ENCODE results near the gene MYORG.

Gene MYORG

GRCh38 chr9:34378376-34379060 is 1.8 kb upstream of the MYORG start:
- Histone ChIP-seq H3K9me3 (ENCODE audit: control insufficient read depth in 1 of 2, low read length in 2 of 2) (no peaks in the 10 kb centered on the region), H3K36me3 (ENCODE audit: control insufficient read depth in 1 of 2, insufficient read depth in 2 of 2, low read length in 2 of 2) (no peaks in the 10 kb centered on the region), H3K27ac (ENCODE audit: low read depth, low read length) (no peak overlapping the region), H3K9ac (ENCODE audit: low read depth in 1 of 2, low read length in 2 of 2) (peak overlapping the region in 1 of 2 donors; percentile 66), H3K4me3 (ENCODE audit: low read depth in 1 of 2, low read length in 2 of 2) (no peak overlapping the region), H3K4me1 (ENCODE audit: control insufficient read depth in 1 of 2, insufficient read depth in 2 of 2, low read length in 2 of 2) (peaks cover 43 to 57% of the 10 kb centered on the region in 2 donors), H3K27me3 (ENCODE audit: control insufficient read depth in 1 of 2, insufficient read depth in 2 of 2, low read length in 2 of 2) (no peaks in the 10 kb centered on the region)

GRCh38 chr9:34377404-34377746 is 677 bp upstream of the MYORG start:
- Histone ChIP-seq H3K9ac (ENCODE audit: low read depth in 1 of 2, low read length in 2 of 2) (peak overlapping the region; percentile 62 to 69), H3K27ac (ENCODE audit: low read depth, low read length) (peak overlapping the region; percentile 48), H3K9me3 (ENCODE audit: control insufficient read depth in 1 of 2, low read length in 2 of 2) (no peaks in the 10 kb centered on the region), H3K36me3 (ENCODE audit: control insufficient read depth in 1 of 2, insufficient read depth in 2 of 2, low read length in 2 of 2) (peaks cover 0 to 2% of the 10 kb centered on the region in 2 donors), H3K4me1 (ENCODE audit: control insufficient read depth in 1 of 2, insufficient read depth in 2 of 2, low read length in 2 of 2) (peaks cover 43 to 53% of the 10 kb centered on the region in 2 donors), H3K4me3 (ENCODE audit: low read depth in 1 of 2, low read length in 2 of 2) (peak overlapping the region; percentile 81 to 83), H3K27me3 (ENCODE audit: control insufficient read depth in 1 of 2, insufficient read depth in 2 of 2, low read length in 2 of 2) (no peaks in the 10 kb centered on the region)

- H3K36me3 ChIP-seq (ENCODE audit: control insufficient read depth in 1 of 2, insufficient read depth in 2 of 2, low read length in 2 of 2): peaks cover 7 to 15% of the 10 kb centered on the region in 2 donors
- H3K27ac ChIP-seq (ENCODE audit: low read depth, low read length): peak overlapping the region; percentile 86
- H3K27me3 ChIP-seq (ENCODE audit: control insufficient read depth in 1 of 2, insufficient read depth in 2 of 2, low read length in 2 of 2): no peaks in the 10 kb centered on the region
- peak overlapping the region; percentile 96 for H3K9ac ChIP-seq (ENCODE audit: low read depth in 1 of 2, low read length in 2 of 2)
- H3K4me1 ChIP-seq (ENCODE audit: control insufficient read depth in 1 of 2, insufficient read depth in 2 of 2, low read length in 2 of 2): peaks cover 39 to 48% of the 10 kb centered on the region in 2 donors
- H3K9me3 ChIP-seq (ENCODE audit: control insufficient read depth in 1 of 2, low read length in 2 of 2): no peaks in the 10 kb centered on the region
- peak overlapping the region; percentile 81 to 83 for H3K4me3 ChIP-seq (ENCODE audit: low read depth in 1 of 2, low read length in 2 of 2)
Observed at GRCh38 chr9:34375901-34376595, 650 bp downstream of the MYORG start.

- H3K36me3 ChIP-seq (ENCODE audit: control insufficient read depth in 1 of 2, insufficient read depth in 2 of 2, low read length in 2 of 2): peaks cover 16 to 25% of the 10 kb centered on the region in 2 donors
- peaks cover 31 to 40% of the 10 kb centered on the region in 2 donors for H3K4me1 ChIP-seq (ENCODE audit: control insufficient read depth in 1 of 2, insufficient read depth in 2 of 2, low read length in 2 of 2)
- H3K9ac ChIP-seq (ENCODE audit: low read depth in 1 of 2, low read length in 2 of 2): peak overlapping the region; percentile 96
- no peaks in the 10 kb centered on the region for H3K9me3 ChIP-seq (ENCODE audit: control insufficient read depth in 1 of 2, low read length in 2 of 2)
- no peaks in the 10 kb centered on the region for H3K27me3 ChIP-seq (ENCODE audit: control insufficient read depth in 1 of 2, insufficient read depth in 2 of 2, low read length in 2 of 2)
- H3K4me3 ChIP-seq (ENCODE audit: low read depth in 1 of 2, low read length in 2 of 2): peak overlapping the region; percentile 81 to 83
- peak overlapping the region; percentile 86 for H3K27ac ChIP-seq (ENCODE audit: low read depth, low read length)
Observed at GRCh38 chr9:34374905-34375552, 1.7 kb downstream of the MYORG start.

- peak overlapping the region; percentile 35 for H3K27ac ChIP-seq (ENCODE audit: low read depth, low read length)
- H3K9ac ChIP-seq (ENCODE audit: low read depth in 1 of 2, low read length in 2 of 2): peak overlapping the region; percentile 41 to 54
- H3K36me3 ChIP-seq (ENCODE audit: control insufficient read depth in 1 of 2, insufficient read depth in 2 of 2, low read length in 2 of 2): peaks cover 23 to 31% of the 10 kb centered on the region in 2 donors
- H3K4me1 ChIP-seq (ENCODE audit: control insufficient read depth in 1 of 2, insufficient read depth in 2 of 2, low read length in 2 of 2): peaks cover 25 to 34% of the 10 kb centered on the region in 2 donors
- no peaks in the 10 kb centered on the region for H3K9me3 ChIP-seq (ENCODE audit: control insufficient read depth in 1 of 2, low read length in 2 of 2)
- H3K4me3 ChIP-seq (ENCODE audit: low read depth in 1 of 2, low read length in 2 of 2): peak overlapping the region; percentile 43 to 81
- H3K27me3 ChIP-seq (ENCODE audit: control insufficient read depth in 1 of 2, insufficient read depth in 2 of 2, low read length in 2 of 2): no peaks in the 10 kb centered on the region
Observed at GRCh38 chr9:34374339-34374738, 2.4 kb downstream of the MYORG start.

- Histone ChIP-seq H3K4me1 (ENCODE audit: control insufficient read depth in 1 of 2, insufficient read depth in 2 of 2, low read length in 2 of 2) (peaks cover 19 to 29% of the 10 kb centered on the region in 2 donors), H3K27me3 (ENCODE audit: control insufficient read depth in 1 of 2, insufficient read depth in 2 of 2, low read length in 2 of 2) (no peaks in the 10 kb centered on the region), H3K9me3 (ENCODE audit: control insufficient read depth in 1 of 2, low read length in 2 of 2) (no peaks in the 10 kb centered on the region), H3K27ac (ENCODE audit: low read depth, low read length) (no peak overlapping the region), H3K9ac (ENCODE audit: low read depth in 1 of 2, low read length in 2 of 2) (peak overlapping the region in 1 of 2 donors; percentile 54), H3K4me3 (ENCODE audit: low read depth in 1 of 2, low read length in 2 of 2) (peak overlapping the region in 1 of 2 donors; percentile 43), H3K36me3 (ENCODE audit: control insufficient read depth in 1 of 2, insufficient read depth in 2 of 2, low read length in 2 of 2) (peaks cover 23 to 31% of the 10 kb centered on the region in 2 donors)
Observed at GRCh38 chr9:34373749-34374148, 2.9 kb downstream of the MYORG start.

GRCh38 chr9:34372467-34373011 is 4.2 kb downstream of the MYORG start:
- Histone ChIP-seq H3K4me3 (ENCODE audit: low read depth in 1 of 2, low read length in 2 of 2) (no peak overlapping the region), H3K9ac (ENCODE audit: low read depth in 1 of 2, low read length in 2 of 2) (no peak overlapping the region), H3K27me3 (ENCODE audit: control insufficient read depth in 1 of 2, insufficient read depth in 2 of 2, low read length in 2 of 2) (no peaks in the 10 kb centered on the region), H3K9me3 (ENCODE audit: control insufficient read depth in 1 of 2, low read length in 2 of 2) (no peaks in the 10 kb centered on the region), H3K4me1 (ENCODE audit: control insufficient read depth in 1 of 2, insufficient read depth in 2 of 2, low read length in 2 of 2) (peaks cover 15 to 26% of the 10 kb centered on the region in 2 donors), H3K27ac (ENCODE audit: low read depth, low read length) (no peak overlapping the region), H3K36me3 (ENCODE audit: control insufficient read depth in 1 of 2, insufficient read depth in 2 of 2, low read length in 2 of 2) (peaks cover 26 to 38% of the 10 kb centered on the region in 2 donors)

- Histone ChIP-seq H3K36me3 (ENCODE audit: control insufficient read depth in 1 of 2, insufficient read depth in 2 of 2, low read length in 2 of 2) (peaks cover 26 to 40% of the 10 kb centered on the region in 2 donors), H3K27ac (ENCODE audit: low read depth, low read length) (no peak overlapping the region), H3K9me3 (ENCODE audit: control insufficient read depth in 1 of 2, low read length in 2 of 2) (no peaks in the 10 kb centered on the region), H3K4me1 (ENCODE audit: control insufficient read depth in 1 of 2, insufficient read depth in 2 of 2, low read length in 2 of 2) (peaks cover 15 to 22% of the 10 kb centered on the region in 2 donors), H3K9ac (ENCODE audit: low read depth in 1 of 2, low read length in 2 of 2) (no peak overlapping the region), H3K27me3 (ENCODE audit: control insufficient read depth in 1 of 2, insufficient read depth in 2 of 2, low read length in 2 of 2) (no peaks in the 10 kb centered on the region), H3K4me3 (ENCODE audit: low read depth in 1 of 2, low read length in 2 of 2) (no peak overlapping the region)
Observed at GRCh38 chr9:34371886-34372466, 4.7 kb downstream of the MYORG start.

GRCh38 chr9:34370970-34371880 is 5.5 kb downstream of the MYORG start:
- H3K9ac ChIP-seq (ENCODE audit: low read depth in 1 of 2, low read length in 2 of 2): no peak overlapping the region

More at GRCh38 chr9:34370970-34371880, 5.5 kb downstream of the MYORG start:
- Histone ChIP-seq H3K9me3 (ENCODE audit: control insufficient read depth in 1 of 2, low read length in 2 of 2) (no peaks in the 10 kb centered on the region), H3K4me1 (ENCODE audit: control insufficient read depth in 1 of 2, insufficient read depth in 2 of 2, low read length in 2 of 2) (peaks cover 15 to 19% of the 10 kb centered on the region in 2 donors), H3K4me3 (ENCODE audit: low read depth in 1 of 2, low read length in 2 of 2) (no peak overlapping the region), H3K36me3 (ENCODE audit: control insufficient read depth in 1 of 2, insufficient read depth in 2 of 2, low read length in 2 of 2) (peaks cover 26 to 40% of the 10 kb centered on the region in 2 donors), H3K27ac (ENCODE audit: low read depth, low read length) (no peak overlapping the region), H3K27me3 (ENCODE audit: control insufficient read depth in 1 of 2, insufficient read depth in 2 of 2, low read length in 2 of 2) (no peaks in the 10 kb centered on the region)
